AG09319 (cell line): ENCODE measurements around the gene SEMA4D.

Experiments
- DNase-seq: peaks from one replicate; pipeline ENCODE4 v3.0.0-alpha.2; 2010; ENCODE audit warnings: low read depth; ENCODE audit errors: extremely low read depth
- TF ChIP-seq, protein P1 (sequence below): IDR thresholded peaks from 2 replicates; pipeline ENCODE4 v1.5.1; 2011; ENCODE audit warnings: low read depth, mild to moderate bottlenecking, inconsistent platforms, low read length, moderate library complexity

SEMA4D gene

DNA sequence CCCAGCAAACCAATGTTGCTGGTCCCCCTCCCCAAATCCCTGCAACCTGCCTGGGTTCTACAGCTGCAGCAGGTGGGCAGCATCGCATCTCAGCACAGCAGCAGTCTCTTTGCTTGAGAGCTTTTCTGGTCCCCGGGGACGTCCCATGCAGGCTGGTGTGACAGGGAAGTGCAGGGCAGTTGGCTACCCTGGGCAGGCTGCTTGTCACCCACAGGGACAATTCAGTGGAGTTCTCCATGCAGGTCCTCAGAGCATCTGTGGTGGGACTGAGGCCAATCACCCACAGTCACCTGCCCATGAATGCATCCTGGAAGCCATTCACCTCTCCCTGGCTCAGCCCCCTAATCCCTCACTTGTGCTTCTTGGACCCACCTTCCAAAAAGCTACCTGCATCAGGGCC lies 43.9 kb upstream of the SEMA4D start:
- DNase-seq = no peak
- TF ChIP-seq, protein P1, sequence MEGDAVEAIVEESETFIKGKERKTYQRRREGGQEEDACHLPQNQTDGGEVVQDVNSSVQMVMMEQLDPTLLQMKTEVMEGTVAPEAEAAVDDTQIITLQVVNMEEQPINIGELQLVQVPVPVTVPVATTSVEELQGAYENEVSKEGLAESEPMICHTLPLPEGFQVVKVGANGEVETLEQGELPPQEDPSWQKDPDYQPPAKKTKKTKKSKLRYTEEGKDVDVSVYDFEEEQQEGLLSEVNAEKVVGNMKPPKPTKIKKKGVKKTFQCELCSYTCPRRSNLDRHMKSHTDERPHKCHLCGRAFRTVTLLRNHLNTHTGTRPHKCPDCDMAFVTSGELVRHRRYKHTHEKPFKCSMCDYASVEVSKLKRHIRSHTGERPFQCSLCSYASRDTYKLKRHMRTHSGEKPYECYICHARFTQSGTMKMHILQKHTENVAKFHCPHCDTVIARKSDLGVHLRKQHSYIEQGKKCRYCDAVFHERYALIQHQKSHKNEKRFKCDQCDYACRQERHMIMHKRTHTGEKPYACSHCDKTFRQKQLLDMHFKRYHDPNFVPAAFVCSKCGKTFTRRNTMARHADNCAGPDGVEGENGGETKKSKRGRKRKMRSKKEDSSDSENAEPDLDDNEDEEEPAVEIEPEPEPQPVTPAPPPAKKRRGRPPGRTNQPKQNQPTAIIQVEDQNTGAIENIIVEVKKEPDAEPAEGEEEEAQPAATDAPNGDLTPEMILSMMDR = no peak

DNA sequence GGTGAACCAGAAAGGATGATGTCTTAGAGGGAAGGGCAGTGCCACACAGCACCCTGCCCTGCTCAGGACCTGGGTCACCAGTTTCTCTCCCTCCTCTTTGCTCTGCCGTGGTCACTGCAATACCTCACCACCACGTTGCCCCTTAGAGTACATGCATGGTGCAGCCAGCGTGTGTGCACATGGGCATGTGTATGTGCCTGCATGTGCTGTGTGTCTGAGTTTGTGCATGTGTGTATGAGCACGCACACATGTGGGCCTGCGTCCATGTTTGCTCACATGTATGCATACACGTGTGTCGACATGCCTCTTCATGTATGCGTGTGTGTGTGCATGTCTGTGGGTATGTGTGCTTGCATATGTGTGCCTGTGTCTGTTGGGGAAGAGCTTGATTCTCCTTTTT lies 41.5 kb upstream of the SEMA4D start:
- DNase-seq = no peak
- TF ChIP-seq, protein P1 = no peak

DNA sequence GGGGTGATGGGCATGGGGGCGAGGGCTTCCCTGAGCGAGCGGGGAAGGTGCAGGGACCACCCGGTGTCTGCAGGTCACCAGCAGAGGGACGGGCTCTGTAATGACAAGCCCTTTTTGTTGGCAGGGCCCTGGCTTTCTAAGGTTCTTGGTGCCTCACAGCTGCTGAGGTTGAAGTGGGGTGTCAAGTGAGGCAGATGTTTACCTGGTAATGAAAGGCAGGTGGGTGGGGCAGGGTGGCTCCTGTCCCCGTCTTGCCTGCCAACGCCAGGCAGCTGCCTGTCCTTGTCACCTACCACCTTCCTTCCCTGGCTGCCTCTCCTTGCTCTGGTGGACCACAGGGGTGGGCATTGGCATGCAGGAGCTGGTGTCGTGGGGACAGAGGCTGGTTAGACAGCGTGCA lies 41.0 kb upstream of the SEMA4D start:
- no peak for DNase-seq
- TF ChIP-seq, protein P1 = no peak

DNA sequence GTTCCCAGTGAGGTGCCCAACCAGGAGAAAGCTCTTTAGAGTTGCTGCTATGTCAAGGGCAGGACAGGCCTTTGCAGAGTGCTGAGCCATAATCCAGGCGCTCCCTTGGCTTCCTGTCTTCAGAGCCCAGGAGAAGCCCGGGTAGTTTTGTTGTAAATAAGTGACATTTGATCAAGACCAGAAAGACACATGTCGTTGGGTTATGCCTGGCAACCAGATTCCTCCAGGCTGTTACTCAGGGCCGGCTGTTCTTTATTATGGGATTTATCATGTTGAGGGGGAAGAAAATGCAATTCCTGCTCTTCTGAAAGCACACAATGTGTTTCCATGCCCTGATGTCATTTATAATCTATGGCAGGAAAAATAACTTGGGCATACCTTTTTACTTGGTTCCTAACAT lies 39.3 kb upstream of the SEMA4D start:
- DNase-seq = no peak
- TF ChIP-seq, protein P1 = no peak

DNA sequence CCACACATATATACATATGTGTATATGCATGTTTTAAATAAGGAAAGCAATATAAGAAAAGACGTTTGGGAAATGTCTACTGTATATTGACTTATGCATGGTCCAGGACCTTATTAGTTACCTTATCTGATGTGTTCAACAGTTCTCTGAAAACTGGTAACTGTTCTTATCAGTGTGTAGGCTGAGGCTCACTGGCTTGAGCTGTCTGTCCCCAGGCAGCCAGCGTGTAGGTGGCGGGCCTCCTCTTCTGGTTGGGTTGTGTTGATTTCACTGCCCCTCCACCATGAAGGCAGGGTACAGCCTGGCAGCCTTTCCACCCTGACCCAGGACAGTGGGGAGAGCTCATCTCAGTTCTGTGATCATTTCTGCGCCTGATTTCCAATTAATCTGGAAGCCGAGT lies 38.7 kb upstream of the SEMA4D start:
- TF ChIP-seq, protein P1 = no peak
- no peak for DNase-seq

DNA sequence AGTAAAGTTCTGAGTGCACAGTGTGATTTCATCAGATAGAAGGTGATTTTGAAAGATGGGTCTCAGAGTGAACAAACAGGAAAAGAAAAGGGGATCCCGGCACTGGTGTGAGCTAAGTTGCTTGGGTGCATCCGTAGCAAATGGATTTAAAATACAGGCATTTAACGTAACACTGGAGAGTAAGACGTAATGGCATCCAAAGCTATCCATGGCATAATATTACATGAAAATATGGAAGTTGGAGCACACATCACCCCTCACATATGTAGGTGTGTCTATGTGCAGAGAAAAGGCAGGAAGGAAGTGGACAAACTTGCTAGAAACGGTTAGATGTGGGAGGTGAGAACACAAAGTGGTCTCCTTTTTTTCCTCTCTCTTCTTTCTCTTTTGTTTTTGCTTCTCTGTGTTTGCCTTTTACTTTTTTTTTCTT lies 38.2 kb upstream of the SEMA4D start:
- TF ChIP-seq, protein P1 = no peak
- DNase-seq = no peak

DNA sequence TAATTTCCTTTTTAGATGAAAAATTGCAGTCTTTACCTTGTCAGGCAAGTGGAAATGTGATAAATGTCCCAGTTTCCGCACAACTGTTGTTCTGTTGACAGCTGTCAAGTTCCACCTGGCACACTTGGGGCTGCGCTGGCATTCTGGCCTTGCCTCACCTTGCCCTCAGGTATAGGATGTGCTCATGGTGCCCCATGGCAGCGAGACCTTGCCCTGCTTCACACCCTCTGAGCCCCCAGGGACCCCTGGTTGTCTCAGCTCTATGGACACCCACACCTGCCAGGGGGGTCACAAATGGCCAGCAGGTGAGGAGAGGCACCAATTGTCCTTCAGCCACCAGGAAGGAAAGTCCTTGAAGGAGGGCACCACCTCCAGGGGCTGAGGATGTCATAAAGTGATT lies 37.5 kb upstream of the SEMA4D start:
- DNase-seq = no peak
- TF ChIP-seq, protein P1 = no peak
